GM18511 (cell line): Measurements from ENCODE around the gene PACSIN2.

Source experiments
- ATAC-seq: cut with Tn5 transposase; IDR thresholded peaks from one replicate; pipeline ENCODE4 v1.9.1; 2021; ENCODE audit warnings: mild to moderate bottlenecking, moderate library complexity; ENCODE audit not compliant: unreplicated experiment

The PACSIN2 gene

DNA sequence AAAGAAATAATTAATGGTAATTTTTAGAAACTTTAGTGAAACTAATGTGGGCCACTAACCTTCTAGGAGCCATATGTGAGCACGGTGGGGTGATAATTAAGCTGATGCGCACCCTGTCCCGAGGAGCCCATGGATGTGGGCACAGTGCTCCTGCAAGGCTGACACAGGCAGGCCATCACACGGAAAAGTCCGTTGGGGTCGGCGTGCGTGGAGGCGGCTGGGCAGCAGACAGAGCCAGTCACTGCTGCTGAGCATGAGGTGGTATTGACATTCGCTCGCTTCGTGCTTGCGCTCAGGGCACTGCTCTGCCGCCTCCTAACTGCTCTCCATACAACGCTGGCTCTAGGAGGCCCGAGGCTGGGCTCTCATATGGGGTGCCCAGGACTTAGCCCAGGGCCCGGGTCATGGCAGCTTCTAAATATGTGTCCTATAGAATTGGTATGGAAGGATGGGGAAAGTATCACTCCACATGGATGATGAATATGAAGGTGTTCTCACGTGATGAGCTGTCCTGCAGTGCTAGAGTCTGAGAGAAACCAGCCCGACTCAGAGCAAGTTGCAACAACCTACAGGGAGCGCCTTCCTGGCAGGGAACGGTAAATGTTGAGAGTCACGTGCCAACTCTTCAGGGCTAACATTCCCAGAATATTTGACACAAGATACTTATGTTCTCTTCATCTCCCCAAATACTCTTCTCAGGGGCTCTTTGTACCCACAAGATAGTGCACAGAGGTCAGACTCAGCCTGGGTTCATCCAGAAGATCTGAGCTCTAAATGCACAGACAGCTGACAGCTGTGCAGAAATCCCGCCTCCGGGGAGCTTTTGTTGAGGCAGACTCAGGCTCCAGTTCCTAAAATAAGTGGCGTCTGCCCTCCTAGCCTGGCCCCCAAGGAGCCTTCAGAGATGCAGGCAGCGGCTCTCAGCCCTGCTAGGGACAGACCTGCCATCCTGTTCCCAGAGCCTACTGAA, 107.3 kb downstream of the PACSIN2 start:
- no peak for ATAC-seq

DNA sequence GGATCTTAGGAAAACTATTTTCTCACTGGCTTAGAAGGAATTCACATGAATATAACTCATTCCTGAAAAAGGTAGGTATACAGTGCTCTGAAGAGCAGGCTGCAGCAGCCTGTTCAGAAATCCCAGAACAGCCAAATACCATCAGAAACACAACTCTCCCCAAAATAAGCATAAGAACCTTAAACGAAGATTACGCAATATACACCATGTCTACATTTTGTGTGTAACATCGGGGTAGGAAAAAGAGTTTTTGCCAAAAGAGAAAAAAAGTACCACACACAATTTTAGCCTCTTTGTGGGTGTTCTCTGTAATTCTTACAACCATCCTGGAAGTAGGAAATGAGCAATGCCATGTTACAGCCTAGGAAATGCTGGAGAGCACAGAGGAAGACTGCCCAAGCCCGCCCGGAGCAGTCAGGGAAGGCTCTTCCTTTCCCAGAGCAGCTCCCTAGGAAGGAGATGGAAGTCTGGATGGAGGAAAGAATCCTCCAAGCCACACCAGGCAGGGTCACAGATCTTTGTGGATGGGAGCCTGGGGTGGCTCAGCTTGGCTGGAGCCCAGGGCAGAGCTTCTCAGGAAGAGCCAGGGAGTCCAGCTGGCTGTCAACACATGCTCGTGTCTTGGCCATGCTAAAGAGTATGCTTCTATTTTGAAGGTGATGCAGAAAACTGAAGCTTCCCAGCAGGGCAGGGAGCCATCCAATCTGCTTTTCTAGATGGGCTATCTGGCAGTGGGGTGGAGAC, 108.2 kb downstream of the PACSIN2 start:
- ATAC-seq, result no peak

DNA sequence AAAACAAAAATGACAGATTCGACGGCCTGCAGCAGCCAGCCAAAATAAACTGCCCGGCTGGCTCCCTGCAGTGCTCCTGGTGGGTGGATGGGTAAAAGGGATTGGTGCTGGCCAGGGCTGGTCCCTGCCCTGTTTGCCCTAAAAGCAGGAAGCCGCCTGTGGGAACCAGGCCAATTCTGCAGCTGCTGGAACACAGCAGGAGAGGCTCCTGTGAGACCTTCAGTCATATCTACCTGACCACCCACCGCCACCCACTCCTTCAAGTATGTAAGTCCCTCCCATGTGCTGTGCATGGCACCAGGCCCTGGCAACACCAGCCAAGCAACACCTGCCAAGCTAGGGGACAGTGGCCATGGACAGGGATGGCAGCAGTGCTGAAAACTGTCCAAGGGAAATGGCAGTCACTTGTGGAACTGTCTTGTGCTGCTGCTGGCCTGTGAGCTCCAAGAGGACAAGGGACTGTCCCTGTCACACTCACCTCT, 109.2 kb downstream of the PACSIN2 start:
- no peak for ATAC-seq

DNA sequence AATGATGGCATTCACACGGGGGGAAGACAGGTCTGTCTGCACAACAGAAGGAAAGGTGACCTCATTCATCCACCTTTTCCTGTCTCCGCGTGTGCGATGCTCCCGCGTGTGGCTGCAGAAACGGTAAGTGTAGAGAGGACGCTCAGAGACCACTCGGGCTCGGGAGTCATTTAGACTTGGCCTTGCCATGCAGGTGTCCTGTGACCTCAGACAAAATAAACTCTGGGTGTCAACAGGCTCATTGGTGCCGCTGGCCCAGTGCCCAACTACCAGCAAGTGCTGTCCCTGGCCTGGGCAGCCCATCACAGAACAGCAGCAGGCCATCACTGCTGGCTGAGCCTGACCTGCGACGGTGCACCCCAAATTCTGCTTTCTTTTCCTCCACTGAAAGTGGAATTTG, 109.7 kb downstream of the PACSIN2 start:
- no peak for ATAC-seq

DNA sequence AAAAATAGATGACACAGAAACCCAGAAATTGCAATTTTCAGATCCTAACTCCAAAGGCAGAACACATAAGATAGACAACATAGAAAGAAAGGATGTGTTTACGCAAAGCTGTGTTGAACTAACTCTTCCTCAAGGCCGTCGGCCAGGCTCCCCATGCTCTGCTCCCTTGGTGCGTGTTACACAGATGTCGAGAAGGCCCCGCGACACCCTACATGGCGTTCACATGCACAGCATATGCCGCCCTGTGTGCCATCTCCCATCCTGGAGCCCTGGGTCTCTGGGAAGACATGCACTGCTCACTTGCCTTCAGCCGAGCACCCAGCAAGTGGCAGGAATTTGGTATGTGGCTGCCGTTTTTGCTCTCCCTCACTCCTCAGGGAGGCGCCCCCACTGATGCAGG, 110.9 kb downstream of the PACSIN2 start:
- no peak for ATAC-seq

DNA sequence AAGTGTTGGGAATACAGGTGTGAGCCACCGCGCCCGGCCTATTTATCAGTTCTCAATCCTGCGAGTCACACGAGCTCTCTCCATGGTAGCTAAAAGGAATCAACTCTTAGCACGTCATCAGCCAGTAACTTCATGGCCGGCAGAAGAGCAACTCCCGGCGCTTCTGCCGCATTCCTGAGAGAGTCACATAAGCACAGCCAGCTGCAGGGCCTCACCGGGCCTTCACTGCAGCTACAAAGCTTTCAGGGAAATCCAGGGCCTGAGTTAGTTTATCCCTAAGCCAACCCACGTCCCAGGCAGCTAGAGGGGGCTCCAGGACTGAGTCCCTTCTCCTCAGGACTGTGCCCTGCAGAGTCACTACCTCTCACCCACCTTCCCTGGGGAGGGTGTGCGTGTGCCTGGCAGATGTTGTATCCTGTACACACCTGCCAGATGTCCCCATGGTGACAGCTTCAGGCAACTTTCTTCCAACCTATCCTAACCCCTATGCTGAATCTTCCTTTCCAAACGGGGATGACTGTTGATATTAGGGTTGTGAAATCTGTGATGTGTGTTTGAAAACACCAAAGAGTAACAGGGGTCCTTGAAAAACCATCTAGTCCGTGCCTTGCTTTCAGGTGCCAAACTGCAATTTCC, 112.0 kb downstream of the PACSIN2 start:
- ATAC-seq, result no peak

DNA sequence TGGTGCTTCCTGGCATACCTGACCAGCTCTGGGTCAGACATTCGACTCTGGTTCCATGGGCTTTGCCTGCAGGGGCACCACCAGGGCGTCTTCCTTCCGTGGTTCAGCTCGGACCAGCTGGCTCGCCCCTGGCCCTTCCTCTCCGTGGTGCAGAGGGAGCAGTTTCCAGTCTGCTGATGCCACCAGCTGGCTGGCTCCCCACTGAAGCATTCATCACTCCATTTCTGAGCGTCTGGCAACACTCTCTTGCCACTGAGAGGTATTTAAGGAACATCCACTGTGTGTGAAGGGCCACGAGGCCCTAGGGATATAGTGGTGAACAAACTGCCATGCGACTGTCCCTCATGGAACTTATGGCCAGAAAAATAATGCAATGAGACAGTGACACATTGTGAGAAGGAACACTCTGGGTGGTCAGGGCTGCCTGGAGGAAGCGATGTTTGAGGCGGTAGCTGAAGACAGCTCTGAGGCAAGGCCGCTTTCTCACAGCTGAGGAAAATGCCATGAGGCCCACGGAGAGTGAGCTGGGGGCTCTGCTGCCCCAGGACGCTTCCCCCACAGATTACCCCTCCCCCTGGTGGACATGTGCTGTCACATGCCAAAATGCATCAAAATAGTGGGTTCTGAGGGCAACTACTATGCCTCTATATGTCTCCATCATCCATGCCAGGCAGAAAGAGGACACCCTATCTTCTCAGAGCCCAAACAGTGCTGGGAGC, 113.0 kb downstream of the PACSIN2 start:
- ATAC-seq, result no peak

DNA sequence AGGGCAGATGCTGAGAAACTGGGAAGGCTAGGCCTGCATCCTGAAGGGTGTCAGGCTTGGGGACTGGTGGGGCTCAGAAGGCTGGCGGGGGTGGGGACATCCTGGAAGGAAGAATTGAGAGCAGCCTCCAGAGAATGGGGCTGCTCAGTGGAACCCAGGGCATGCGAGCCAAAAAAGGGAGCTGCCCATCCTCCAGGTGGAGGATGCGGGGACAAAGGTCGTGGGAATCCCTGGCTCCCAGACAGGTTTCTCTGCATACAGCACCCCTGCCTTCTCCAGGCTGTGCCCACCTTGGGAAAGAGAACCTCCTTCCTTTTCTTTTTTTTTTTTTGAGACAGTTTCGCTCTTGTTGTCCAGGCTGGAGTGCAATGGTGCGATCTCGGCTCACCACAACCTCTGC, 117.0 kb downstream of the PACSIN2 start:
- no peak for ATAC-seq

DNA sequence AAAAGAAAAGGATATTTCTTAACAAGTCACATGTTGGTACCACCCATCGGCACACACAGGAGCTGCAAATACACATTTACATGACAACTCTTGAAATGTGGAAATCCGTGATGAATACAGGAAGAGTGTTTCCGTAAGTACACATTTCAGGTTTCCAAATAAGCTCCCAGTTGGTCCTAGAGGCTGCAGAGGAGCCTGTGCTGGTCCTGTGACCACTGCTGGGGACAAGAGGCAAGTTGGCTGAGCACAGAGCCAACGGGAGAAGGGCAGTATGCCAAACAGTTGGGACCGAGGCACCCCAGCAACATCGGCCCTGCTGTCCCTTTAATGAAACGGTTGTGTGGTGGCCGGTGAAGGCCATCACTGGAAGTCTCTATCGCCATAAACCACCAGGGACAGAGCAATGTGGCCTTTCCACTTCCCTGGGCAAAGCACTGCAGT, 119.4 kb downstream of the PACSIN2 start:
- ATAC-seq, result no peak

DNA sequence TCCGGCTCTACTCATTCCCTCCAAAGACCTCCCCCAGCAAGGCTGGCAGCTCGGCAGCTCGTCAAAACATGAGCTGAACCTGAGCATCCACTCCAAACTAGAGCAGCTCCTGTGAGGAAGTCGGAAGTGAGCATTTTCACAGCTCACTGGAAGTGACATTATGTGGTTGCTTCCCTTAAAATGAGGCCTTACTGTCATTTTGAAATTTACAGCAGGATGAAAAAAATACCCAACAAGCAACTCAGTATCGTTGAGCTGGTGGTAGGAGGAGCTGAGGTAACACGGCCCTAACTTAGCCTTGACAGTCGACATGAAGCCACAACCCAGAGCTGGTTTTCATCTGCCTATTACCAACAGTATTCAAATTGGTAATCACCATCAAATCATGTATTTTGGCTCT, 119.9 kb downstream of the PACSIN2 start:
- ATAC-seq, result no peak

DNA sequence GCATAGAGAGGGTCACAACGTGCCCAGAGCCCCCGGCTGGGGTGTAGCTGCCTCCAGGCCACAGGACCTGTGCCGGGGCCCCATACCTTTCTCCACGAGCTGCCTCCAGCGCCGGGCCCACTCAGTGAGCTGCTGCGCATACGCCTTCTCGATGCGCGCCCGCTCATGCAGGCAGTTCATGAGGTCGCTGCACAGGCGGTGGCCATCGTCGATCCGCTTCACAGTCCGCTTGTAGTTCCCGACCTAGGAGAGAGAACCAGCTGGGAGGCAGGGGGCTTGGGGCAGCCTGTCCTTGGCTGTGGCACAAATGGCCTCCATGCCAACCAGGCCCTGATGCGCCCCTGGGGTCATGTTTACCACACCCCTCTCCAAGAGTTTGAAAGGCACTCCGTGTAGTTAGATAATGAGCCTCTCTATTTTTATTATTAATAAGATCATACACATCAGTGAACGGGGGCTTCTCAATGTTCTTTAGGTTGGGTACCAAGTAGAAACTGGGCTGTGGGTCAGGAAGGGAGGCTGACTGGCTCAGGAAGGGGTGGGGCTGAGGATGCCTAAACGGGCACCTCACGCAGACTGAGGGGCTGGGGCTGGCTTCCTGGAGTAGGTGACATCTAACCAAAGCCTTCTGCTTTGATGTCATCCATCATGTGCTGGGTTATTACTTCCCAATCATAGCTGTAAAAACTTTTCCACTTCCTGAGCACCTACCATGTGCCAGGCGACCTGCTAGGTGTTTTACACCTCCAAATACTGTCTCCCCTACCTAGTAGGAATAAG, 121.4 kb downstream of the PACSIN2 start:
- ATAC-seq, result no peak

DNA sequence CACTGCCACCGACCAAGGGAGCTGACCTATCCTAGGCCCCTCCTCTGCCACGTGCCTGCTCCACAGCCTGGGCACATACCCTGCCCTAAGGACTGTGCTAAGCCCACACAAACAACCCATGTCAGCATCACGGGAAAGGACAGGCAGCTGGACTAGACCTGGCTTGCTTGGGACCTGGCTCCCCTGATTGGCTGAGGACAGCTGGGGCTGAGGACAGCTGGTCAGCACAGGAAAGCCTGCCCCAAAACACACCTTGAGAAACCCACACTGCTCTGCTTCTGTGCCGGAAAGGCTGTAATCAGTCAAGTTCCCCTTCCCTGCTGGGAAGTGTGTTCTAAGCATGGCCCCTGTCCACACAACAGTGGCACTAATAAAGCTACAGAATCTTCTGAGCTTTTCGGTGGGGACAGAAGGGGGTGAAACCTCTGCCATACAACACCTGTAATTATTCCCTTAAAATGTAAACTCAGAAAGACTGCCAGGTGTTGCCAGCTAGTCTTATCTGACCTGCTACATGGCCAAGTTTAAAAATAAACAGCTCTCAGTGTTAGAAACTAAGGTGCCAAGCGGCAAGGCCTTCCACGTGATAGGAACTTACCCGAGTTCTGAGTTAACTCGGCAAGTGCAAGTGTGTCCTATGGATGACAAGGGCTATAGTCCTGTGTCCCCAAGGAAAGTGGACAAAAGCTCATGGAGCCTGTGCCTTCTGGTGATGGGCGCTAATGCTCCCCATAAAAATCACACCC, 122.2 kb downstream of the PACSIN2 start:
- ATAC-seq, result no peak

DNA sequence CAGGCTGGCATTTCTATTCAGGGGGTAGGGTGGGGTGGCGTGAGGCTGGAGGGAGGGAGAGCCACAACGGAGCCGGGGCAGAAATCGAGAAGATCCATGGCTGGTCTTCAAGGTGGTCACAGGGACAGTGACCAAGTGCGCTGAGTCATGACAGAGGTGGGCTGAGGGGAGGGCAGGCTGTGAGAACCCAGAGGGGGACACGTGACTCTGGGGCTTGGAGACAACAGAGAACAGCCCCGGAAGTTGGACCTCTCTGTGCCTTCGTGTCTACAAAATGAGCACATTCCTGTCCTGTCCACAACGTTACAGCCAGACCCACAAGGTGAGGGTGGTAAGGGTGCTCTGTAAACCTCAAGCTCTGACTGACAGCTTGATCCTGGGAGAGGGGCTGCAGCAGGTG, 122.8 kb downstream of the PACSIN2 start:
- ATAC-seq, result no peak

DNA sequence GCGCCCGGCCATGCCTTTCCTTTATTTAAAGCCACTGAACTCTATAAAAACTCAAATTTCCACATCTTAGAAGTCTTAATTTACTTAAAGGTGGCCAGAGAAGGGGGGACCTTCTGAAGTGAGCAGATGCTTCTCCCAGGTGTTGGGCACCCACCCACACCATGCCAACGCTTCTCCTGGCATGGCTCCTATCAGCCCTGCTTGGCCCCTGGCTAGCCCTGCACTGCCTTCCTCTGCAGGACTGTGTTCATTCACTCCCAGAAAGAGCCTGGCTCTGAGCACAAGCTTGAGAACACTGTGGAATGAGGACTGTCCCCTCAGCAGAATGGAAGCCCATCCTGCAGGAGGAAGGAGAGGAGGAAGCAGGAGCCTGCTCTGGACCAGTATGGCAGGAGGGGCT, 123.3 kb downstream of the PACSIN2 start:
- no peak for ATAC-seq

DNA sequence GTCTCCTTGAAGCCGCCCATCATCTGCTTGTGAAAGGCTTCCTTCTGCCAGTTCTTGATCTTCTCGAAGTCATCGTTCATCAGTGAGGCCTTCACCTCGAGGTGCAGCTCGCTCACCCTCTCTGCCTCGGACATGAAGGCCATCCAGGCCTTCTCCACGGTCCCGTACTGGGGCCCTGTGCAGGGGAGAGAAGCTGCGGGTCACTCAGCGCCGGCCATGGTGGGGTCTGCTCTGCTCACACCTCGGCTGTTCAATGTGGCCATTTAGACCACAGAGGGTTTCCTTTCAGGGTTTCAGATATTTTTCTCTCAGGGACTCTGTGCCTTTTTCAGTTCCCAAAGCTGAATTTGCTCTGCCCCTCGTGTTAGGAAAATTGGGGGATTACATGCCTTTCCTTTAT, 123.9 kb downstream of the PACSIN2 start:
- no peak for ATAC-seq

DNA sequence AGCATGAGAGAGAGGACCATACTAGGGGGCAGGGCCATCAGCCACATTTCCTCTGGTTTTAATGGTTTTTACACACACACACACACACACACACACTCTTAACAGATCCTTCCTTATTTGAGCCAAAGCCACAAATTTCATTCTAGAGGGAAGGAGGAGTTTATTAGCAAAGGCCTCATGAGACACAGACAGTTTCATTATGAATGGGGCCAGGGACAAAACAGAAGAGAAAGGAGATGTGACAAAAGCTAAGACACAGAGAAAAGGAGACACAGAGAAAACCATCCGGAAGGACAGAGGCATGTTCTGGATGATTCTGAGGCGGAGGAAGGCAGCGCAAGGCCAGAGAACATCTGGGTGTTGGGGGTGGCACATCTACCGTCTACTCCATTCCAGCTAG, 125.6 kb downstream of the PACSIN2 start:
- no peak for ATAC-seq

DNA sequence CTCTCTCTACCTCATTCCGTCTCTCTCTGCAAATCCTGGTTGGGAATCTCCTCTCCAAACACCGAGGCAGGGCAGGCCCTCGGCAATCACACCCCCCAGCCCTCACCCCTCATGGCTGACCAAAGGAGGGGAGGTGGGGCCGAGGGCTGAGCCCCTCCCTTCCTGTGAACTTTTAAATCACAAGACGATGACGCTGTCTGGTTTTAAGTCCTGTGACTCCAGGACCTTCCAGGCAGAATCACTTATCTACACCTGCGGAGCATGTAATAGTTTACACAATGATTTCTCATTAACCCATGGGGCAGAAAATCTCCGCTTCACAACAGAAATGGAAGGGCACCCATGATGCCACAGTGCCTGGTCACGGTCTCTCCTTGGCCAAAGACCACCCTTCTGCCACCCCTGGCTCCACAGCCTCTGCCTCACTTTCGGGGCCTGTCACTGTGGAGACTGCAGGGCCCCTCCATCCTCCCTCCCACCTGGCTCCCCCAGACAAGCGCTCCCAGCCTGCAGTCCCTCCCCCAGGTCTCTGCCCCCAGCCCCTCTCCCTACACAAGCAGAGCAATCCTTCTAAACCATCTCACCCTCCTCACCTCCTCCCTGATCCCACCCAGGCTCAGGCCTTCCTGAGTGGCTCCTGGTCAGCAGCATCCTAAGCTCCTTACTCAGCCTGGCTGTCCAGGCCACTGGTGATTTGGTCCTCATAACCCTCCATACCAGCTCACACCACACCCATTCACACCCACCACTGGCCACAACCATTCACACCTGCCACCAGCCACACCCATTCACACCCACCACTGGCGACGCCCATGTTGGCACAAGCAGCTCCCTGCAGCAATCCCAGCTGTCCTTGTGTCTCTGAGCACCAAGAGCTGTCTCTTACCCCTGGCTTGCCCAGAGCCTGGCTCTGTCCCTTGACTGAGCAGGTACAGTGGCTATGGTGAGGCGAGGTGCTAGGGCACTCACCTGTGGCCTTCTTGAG, 127.1 kb downstream of the PACSIN2 start:
- no peak for ATAC-seq

DNA sequence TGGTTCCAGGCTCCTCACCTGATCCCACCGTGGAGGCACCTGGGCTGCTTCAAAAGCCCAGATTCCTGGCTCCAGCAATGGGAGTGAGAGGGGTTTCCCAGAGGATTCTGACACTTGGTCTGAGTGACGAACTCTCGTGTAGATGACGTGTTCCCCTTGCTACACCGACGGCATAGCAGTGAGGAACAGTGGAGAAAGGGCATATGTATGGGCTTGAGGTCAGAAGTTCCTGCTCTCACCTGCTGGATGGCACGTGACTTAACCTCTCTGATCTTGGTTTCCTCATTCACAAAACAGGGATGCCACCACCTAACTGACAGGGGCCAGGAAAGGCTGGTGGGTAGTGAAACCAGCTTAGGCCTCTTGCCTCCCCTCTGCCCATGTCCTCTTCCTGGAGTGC, 127.8 kb downstream of the PACSIN2 start:
- ATAC-seq, result no peak
